ENCODE results near the gene SNAP47.

SNAP47 gene

GRCh38 chr1:227786673-227787512, 51.7 kb downstream of the SNAP47 start:
- peak in 1 of 3 donors; percentile 23 for DNase-seq

GRCh38 chr1:227787513-227788270, 52.5 kb downstream of the SNAP47 start:
- peak; percentile 80 to 92 (median 89) for DNase-seq

- peak; percentile 40 to 77 (median 64) for DNase-seq
Measured at GRCh38 chr1:227788271-227789083, 53.2 kb downstream of the SNAP47 start.

GRCh38 chr1:227789084-227790033, 54.1 kb downstream of the SNAP47 start:
- no peak for DNase-seq

- DNase-seq, result no peak
Measured at GRCh38 chr1:227790034-227790400, 54.8 kb downstream of the SNAP47 start.

DNA sequence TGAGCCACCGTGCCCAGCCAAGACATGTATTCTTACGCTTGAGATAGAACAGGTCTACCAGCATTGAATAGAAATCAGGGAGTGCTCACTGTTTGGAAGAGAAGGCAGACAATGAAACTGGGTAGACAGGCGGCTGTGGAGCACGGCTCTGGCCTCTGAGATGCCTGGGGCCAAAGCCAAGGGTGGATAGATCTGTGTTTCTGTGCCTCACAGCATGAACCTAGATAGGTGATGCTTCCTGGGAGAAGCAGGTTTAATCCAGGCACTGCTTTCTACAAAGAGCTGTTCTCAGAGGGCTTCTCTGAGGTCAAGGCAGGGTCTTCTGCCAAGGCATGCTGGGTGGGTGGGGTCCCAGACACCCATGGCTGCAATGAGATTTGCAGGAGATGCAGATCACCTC, 55.6 kb downstream of the SNAP47 start:
- DNase-seq, result no peak

DNA sequence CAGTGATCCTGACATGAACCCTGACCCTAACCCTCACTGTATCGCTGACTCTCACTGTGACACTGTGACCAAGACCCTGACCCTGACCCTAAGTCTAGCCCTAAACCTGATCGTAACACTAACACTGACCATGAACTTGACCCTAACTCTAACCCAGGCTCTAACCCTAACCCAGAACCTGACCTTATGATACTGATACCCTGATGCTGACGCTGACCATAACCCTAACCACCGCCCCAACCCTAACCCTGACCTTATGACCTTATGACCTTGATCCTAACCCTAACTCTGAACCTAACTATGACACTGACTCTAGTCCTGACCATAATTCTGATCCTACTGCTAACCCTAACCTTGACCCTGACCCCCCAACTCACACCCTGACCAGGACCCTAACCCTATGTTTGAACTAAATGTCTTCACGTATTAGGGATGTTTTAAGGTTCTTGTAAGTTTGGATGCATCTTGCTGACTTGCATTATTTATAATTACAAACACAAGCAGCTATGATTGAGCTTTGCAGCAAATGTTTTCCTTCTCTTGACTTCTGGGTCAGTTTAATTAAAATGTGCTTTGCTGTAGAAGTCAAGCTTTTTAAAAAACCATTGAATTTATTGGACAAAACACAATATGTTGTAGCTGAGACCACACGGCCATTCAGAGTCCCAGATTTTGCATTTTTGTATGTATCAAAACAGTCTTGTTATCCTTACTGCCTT, 56.3 kb downstream of the SNAP47 start:
- DNase-seq, result no peak

DNA sequence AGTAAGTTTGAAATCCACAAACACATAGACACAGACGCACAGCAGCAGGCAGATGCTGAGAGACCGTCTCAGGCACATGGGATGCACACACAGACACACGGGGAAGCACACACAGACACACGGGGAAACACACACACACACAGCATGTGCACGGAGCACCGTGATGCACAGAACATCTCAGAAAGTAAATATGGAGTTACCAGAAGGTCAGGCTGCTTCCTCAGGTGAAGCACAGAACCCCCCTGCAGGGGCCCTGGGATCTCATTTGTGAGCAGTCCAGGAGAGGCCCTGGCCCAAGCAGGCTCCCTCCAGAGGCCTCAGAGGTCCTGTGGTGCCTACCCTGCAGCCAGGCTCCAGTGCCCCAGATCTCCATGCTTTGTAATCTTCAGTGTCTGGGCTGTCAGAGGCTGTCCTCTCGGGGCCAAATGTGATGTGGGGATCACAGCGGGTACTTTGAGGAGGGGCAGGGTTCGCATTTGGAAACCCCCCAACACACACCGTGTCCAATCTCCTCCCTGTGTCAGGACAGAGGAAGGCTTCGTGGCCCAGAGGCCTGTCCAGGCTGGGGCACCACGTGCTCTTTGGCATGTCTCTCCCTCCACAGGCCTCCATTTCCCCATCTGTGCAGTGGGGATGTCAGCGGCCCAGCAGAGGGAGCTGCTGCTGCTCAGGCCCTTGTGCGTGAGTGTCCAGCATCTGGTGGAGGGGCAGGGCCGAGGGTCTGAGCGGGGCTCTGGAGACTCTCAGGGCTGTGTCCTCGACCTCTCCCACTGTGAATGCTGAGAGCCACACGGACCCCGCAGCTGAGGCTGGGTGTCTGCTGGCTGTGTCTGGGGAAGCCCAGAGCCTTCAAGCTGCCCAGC, 57.2 kb downstream of the SNAP47 start:
- DNase-seq, result no peak

DNA sequence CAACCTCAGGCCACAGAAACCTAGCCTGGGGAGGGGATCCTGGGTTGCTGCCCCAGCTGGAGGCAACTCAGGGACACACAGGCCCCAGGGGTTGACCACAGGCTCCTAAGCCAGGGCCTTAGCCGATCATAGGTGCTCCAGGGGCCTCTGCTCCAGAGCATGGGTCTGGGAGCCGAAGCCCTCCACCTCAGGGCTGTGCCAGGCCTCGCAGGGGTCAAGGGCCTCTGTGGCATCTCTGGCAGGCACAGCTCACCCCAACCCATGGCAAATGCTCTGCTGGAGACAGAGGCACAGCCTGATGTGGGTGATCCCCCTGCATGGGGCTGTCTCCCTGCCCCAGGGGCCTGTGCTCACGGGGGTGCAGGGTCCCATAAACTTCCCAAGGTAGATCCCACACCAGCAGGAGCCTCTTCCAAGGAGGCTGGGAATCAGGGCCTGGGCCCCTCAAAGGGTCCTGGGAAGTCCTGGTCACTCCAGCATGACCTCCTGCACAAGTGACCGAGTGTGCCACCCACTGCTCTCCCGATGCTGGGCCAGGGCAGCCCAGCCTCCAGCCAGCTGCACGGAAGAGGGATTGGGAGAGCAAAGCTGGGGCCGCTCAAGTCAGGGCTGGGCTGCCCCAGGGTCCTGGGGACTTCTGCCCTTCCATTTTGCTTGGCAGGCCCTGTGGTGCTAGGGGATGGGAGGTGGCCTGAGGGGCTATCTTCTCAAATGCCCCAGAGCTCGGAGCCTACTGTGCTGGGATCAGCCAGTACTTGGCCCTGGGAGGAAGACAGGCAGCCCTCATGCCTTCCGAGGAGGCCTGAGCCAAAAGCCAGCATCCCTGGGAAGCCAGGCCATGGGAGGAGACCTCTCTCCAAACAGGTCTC, 58.1 kb downstream of the SNAP47 start:
- no peak for DNase-seq

DNA sequence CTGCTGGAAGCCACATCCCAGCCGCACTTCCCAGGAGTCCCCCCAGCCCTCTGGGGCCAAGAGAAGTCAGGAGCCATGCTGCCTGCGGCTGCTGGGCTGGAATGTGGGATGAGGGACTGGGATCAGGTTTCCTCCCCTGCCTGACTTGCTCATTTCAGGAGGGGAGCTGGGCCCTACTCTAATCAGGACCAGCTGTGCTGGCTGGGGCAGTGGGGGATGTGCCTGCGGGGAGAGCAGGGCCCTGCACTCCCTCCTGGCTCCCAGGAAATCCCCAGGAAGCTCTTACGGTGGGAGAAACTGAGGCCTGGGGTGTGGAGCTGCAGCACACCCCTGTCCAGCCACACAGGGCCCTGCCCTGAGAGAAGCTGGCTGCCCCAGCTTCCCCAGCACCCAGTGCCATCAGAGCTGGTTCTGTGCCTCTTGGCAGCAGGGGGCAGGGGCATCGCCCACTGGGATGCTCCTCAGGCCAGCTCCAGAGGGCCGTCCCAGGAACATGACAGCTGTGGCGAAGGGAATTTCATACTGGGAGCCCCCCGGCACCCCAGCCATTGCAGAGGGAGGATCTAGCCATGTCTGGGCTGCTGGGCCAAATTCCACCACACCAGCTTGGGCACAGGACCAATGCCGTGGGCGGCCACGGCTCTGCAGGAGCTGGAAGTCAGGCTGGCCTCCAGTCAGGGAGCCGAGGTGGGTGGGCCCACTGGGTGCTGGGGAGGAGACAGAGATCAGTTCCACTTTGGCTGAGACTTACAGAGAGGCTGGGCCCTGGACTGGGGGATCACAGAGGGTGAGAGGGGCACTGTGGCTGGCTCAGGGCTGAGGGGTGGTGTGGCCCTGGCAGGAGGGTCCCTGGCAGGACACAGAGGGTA, 58.9 kb downstream of the SNAP47 start:
- peak in 1 of 3 donors; percentile 9 for DNase-seq

DNA sequence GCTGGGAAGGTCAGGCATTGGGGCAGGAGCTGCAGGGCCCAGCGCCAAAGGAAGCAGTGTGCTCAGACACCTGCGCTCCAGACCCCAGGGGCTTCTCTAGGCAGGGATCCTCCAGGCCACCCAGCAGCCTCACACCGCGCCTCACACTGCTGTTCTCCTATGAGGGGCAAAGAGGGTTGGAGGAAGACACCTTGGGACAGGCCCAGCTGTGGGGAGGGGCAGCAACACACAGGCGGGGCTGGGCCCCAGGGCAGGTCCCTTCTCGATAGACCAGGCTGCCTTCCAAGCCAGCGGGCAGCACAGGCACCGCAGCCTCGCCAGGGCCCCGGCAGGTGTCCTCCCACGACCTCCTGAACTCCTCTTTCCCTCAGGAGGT, 59.6 kb downstream of the SNAP47 start:
- DNase-seq, result no peak

DNA sequence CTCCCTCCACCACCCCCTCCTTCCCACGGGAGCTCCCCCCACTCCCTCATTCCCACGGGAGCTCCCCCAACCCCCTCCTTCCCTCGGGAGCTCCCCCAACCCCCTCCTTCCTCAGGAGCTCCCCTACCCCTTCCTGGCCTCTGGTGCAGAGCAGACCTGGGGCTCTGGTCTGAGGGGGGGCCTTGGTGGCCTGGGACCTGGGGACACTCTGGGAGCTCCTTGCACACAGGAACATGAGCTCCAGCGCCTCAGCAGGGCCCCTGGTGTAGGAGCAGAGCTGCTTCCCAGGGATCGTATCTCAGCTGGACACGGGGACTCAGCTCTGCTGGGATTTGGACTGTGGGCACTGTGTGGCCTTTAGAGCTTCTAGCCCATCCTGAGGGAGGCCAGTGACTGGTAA, 60.5 kb downstream of the SNAP47 start:
- no peak for DNase-seq

- DNase-seq, result no peak
Measured at GRCh38 chr1:227796359-227796915, 61.2 kb downstream of the SNAP47 start.

GRCh38 chr1:227797144-227797543, 61.9 kb downstream of the SNAP47 start:
- DNase-seq, result no peak

DNA sequence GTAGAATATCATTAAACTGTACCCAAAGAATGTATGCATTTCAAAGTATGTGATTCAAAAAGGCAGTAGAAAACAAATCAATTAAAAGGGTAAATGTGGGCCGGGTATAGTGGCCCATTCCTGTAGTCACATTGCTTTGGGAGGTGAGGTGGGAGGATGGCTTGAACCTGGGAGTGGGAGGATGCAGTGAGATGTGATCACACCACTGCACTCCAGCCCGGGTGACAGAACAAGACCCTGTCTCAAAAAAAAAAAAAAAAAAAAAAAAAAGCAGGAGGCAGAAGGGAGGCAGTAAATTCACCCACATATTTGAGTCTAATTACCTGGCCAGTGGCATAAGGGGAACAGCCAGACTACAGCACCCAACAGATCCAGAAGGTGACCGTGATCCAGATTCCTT, 62.4 kb downstream of the SNAP47 start:
- no peak for DNase-seq

DNA sequence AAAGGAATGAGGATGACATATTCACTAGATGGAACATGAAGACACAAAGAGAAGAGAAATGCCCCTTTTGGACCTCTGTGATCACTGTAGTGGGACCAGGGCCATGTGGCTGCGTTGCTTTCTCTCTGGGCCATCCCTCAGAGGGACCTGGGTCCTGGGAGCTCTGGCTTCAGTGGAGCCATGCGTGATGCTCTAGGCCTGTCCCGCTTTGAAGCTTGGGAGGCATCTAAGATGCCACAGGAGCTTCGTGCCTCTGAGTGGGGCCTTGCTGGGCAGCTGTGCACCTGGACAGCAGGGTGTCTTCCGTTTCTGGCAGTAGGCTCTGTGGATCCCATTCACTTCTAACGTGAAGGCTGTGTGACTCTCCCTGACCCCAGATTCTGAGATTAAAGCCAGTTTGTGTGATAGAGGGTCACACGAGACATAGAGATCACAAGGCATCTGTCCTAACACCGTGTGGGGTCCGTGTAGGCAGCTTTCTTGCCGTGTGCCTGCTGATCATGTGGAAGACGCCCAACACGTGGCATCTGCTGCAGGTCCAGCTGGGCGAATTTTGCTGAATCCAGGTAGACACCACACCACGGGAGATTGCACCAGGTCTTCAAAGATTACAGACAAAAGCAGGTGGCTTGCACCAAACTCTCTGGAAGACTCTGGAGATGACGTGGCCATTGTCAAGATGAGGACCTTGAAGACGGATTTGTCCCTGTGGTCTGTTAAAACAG, 63.0 kb downstream of the SNAP47 start:
- DNase-seq, result no peak

DNA sequence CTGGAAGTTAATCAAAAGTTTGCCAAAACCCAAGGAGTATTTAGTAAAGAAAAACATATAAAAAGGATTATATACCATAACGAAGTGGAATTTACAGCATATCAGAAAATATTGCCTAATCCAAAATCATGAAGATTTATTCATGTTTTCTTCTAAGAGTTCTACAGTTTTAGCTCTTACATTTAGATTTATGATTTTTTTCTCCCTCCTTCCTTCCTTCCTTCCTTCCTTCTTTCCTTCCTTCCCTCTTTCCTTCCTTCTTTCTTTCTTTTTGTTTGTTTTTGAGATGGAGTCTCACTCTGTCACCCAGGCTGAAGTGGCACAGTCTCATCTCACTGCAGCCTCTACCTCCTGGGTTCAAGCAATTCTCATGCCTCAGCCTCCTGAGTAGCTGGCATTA, 64.5 kb downstream of the SNAP47 start:
- DNase-seq, result no peak
